Measurements from ENCODE around the gene CDC14C. TPM values are rescaled to one million over a fixed set of nuclear protein-coding genes. Genes with fewer than 3 reads are reported as not detected.
"Not testable (repeated sequence)": the region's sequence is repeated elsewhere in the genome, so short reads cannot be mapped to it uniquely, and the experiment has no call there.

The CDC14C gene
- total RNA-seq, 3 donors from 2014 or later (not counting 1 experiment from before 2014, with no cell fraction given) = not detected

- no peak for TF ChIP-seq CTCF (IDR thresholded peaks at IDR 0.05)
- ATAC-seq = no peak
- no peaks in the 10 kb centered on the region for H3K36me3 Mint-ChIP-seq
Measured at GRCh38 chr7:48901966-48902365, 22.4 kb upstream of the CDC14C start.

DNA sequence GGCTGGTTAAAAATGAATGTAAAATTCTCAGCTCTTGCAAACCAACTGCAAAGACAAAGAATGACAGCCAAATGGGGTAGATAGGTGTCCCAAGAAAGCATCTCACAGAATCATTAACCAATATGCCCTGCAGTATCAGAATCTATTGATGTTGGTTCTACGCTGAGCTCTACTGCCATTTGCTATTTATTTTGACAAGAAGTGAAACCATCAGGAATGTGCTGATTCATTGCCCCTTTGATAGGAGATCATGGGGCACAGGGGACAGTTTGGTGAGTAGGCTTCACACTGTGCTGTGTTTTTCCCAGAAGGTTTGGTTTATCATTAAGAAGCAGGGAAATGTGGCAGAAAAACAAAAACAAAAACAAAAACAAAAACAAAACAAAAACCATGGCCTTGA, 19.4 kb upstream of the CDC14C start:
- intact Hi-C loops (cut with micrococcal nuclease) = no loop called here
- ATAC-seq (no peak), DNase-seq (no peak)
- Histone ChIP-seq H3K27me3 (ENCODE audit: control insufficient read depth, insufficient read depth, low read length) (no peaks in the 10 kb centered on the region), H3K4me3 (ENCODE audit: low read length) (no peak overlapping the region), H3K4me1 (ENCODE audit: control insufficient read depth, insufficient read depth, low read length) (no peaks in the 10 kb centered on the region), H3K36me3 (ENCODE audit: control insufficient read depth, insufficient read depth, low read length) (no peaks in the 10 kb centered on the region), H3K27ac (ENCODE audit: low read length) (no peak overlapping the region), H3K9me3 (ENCODE audit: control insufficient read depth, insufficient read depth, low read length) (no peaks in the 10 kb centered on the region)
- WGBS (ENCODE audit: insufficient coverage) = 89% methylated on average over 1 of the region's 1 CpG
- no peaks in the 10 kb centered on the region for H3K27me3 Mint-ChIP-seq (ENCODE audit: low read depth in 2 of 2)
- no peaks in the 10 kb centered on the region for H3K36me3 Mint-ChIP-seq
- H3K4me1 Mint-ChIP-seq = no peaks in the 10 kb centered on the region
- no peak for TF ChIP-seq CTCF (IDR thresholded peaks at IDR 0.05)
- no peak overlapping the region for H3K27ac Mint-ChIP-seq
- H3K9me3 Mint-ChIP-seq = peaks cover 11 to 13% of the 10 kb centered on the region in 2 donors
- no peak overlapping the region for H3K4me3 Mint-ChIP-seq

More at GRCh38 chr7:48901966-48902365, 22.4 kb upstream of the CDC14C start:
- Histone ChIP-seq H3K4me3 (ENCODE audit: low read length) (no peak overlapping the region), H3K27ac (ENCODE audit: low read length) (no peak overlapping the region), H3K27me3 (ENCODE audit: control insufficient read depth, insufficient read depth, low read length) (no peaks in the 10 kb centered on the region), H3K4me1 (ENCODE audit: control insufficient read depth, insufficient read depth, low read length) (no peaks in the 10 kb centered on the region), H3K9me3 (ENCODE audit: control insufficient read depth, insufficient read depth, low read length) (peaks cover 4% of the 10 kb centered on the region), H3K36me3 (ENCODE audit: control insufficient read depth, insufficient read depth, low read length) (no peaks in the 10 kb centered on the region)
- peaks cover 7 to 13% of the 10 kb centered on the region in 2 donors for H3K9me3 Mint-ChIP-seq
- no peaks in the 10 kb centered on the region for H3K4me1 Mint-ChIP-seq
- no peak overlapping the region for H3K27ac Mint-ChIP-seq
- intact Hi-C loops (cut with micrococcal nuclease) = no loop called here
- no peak overlapping the region for H3K4me3 Mint-ChIP-seq
- 46% methylated on average over 1 of the region's 3 CpGs for WGBS (ENCODE audit: insufficient coverage)
- H3K27me3 Mint-ChIP-seq (ENCODE audit: low read depth in 2 of 2) = no peaks in the 10 kb centered on the region
- DNase-seq = no peak

GRCh38 chr7:48905686-48906085, 18.7 kb upstream of the CDC14C start:
- H3K4me1 ChIP-seq (ENCODE audit: control insufficient read depth, insufficient read depth, low read length); H3K36me3 Mint-ChIP-seq; H3K9me3 ChIP-seq (ENCODE audit: control insufficient read depth, insufficient read depth, low read length); ATAC-seq; intact Hi-C loops (cut with micrococcal nuclease); H3K27ac ChIP-seq (ENCODE audit: low read length); H3K27ac Mint-ChIP-seq; DNase-seq; H3K4me3 ChIP-seq (ENCODE audit: low read length); H3K4me3 Mint-ChIP-seq; H3K4me1 Mint-ChIP-seq; H3K36me3 ChIP-seq (ENCODE audit: control insufficient read depth, insufficient read depth, low read length); H3K27me3 Mint-ChIP-seq (ENCODE audit: low read depth in 2 of 2); H3K27me3 ChIP-seq (ENCODE audit: control insufficient read depth, insufficient read depth, low read length): not testable (repeated sequence)
- H3K9me3 Mint-ChIP-seq = peaks cover 11 to 13% of the 10 kb centered on the region in 2 donors
- 88% methylated on average over 6 of the region's 6 CpGs for WGBS (ENCODE audit: insufficient coverage)

- H3K27me3 Mint-ChIP-seq (ENCODE audit: low read depth in 2 of 2); H3K4me1 Mint-ChIP-seq; H3K9me3 ChIP-seq (ENCODE audit: control insufficient read depth, insufficient read depth, low read length); intact Hi-C loops (cut with micrococcal nuclease); H3K4me3 Mint-ChIP-seq; ATAC-seq; H3K4me3 ChIP-seq (ENCODE audit: low read length); H3K27ac ChIP-seq (ENCODE audit: low read length); H3K27me3 ChIP-seq (ENCODE audit: control insufficient read depth, insufficient read depth, low read length); DNase-seq; H3K4me1 ChIP-seq (ENCODE audit: control insufficient read depth, insufficient read depth, low read length); H3K36me3 Mint-ChIP-seq; H3K36me3 ChIP-seq (ENCODE audit: control insufficient read depth, insufficient read depth, low read length); H3K27ac Mint-ChIP-seq: not testable (repeated sequence)
- 100% methylated on average over 3 of the region's 5 CpGs for WGBS (ENCODE audit: insufficient coverage)
- H3K9me3 Mint-ChIP-seq = peaks cover 11 to 19% of the 10 kb centered on the region in 2 donors
Measured at GRCh38 chr7:48909887-48910286, 14.5 kb upstream of the CDC14C start.
